CMK (cell line): ENCODE measurements around the gene PTPN9.
"Not testable (repeated sequence)": the region's sequence is repeated elsewhere in the genome, so short reads cannot be mapped to it uniquely, and the experiment has no call there.

Experiments
- DNase-seq: peaks from one replicate; pipeline ENCODE4 v3.0.0-alpha.2; 2010; ENCODE audit warnings: low read depth

The PTPN9 gene

DNA sequence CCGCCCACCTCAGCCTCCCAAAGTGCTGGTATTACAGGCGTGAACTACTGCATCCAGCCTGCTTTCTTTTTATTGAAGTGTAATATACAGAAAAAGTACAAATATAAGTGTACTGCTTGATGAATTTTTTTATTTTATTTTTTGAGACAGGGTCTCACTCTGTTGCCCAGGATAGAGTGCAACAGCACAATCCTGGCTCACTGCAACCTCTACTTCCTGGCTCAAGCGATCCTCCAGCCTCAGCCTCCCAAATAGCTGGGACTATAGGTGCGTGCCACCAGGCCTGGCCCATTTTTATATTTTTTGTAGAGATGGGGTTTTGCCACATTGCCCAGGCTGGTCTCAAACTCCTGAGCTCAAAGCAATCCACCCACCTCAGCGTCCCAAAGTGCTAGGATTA is 3.8 kb upstream of the PTPN9 start:
- not testable (repeated sequence) for DNase-seq

DNA sequence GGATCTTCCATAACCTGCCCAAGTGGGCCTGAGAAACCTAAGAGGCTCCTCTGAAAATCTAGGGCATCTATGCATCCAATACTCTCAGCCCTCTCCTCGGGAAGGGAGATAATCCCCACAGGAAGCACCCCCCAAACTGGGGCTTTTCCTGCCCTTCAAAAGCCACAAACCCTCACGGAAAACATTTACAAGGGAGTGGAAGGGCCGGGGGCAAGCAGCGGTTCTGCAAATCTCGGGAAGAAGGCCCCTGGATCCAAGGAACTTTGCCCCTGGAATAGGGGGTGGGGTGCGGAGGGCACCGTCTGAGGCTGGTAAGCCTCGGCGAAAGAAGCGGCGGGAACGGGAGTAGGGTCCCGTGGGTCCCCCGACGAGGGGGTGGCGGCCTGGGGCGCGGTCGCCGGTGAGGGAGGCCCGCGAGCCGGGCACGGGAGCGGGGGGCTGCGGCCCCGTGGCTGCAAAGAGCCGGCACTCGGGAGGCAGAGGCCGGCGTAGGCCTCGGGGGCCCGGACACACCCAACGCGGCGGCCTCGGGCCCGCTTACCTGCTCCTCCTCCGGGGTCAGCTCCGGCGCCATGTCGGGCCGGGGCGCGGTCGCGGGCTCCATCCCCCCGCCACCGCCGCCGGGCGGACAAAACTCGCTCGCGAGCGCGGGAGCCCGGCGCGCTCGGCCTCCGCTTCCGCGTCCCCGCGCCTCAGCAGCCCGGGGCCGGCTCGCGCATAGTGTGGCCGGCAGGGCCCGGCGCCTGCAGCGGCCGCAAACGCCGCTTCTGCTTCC is 755 bp downstream of the PTPN9 start:
- DNase-seq: peak; percentile 47

DNA sequence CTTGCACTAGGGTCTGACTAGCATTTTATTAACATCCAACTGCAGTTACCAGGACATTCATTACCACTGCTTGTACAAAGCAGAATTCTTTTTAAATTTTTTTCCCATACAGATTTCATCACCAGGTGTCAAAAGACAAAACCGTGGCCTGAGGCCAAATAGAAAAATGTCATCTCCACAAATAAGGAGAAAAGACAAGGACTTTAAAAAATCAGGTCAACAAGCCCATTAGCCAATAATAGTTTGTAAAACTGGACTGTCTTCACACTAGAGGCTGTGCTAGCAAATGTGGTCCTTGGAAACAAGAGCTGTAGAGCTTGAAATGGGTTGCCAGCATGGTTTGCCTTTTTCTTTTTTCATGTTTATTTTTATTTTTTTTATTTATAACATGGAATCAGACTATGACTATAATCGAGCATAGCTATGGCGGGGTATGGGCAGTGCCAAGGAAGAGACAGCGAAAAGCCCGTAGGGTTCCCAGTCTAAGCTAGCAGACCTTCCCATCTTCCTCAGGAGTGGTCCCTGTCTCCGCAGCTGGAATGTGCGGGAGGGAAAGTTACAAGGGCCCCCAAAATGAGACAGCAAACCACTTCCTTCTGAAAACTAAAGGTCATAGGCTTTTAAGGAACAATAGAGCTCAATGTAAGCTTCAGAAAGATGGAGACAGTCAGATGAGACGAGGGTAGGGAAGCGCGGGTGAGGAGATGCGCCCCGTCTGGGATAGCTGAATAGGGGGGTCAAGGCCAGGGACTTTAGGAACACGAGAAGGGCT is 1.5 kb downstream of the PTPN9 start:
- DNase-seq: no peak

DNA sequence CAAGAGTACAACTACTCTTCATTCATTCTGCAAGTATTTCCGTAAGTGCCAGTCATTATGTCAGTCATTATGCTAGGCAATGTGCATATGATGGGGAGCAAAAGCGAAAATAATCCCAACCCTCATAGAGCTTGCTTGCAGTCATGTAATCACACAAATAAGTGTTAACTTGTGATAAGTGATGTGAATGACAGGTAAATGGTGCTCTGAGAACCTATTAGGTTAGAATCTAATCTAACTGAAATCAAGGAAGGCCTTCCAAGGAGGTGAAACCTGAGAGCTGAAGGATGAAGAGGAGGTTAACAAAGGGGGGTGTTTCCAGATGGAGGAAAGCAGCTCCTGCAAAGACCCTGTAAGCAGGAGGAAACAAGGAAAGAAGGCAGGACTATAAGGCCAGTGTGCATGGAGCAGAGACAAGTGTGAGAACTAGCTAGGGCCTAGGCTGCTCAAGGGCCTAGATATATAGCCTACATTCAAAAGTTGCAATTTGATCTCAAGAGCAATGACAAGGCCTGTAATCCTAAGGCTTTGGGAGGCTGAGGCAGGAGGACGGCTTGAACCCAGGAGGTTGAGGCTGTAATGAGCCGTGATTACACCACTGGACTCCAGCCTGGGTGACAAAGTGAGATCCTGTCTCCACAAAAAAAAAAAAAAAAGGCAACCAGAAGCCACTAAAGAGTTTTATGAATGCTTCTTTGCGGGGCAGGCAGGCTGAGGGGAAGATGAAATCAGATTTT is 5.3 kb downstream of the PTPN9 start:
- DNase-seq: no peak

DNA sequence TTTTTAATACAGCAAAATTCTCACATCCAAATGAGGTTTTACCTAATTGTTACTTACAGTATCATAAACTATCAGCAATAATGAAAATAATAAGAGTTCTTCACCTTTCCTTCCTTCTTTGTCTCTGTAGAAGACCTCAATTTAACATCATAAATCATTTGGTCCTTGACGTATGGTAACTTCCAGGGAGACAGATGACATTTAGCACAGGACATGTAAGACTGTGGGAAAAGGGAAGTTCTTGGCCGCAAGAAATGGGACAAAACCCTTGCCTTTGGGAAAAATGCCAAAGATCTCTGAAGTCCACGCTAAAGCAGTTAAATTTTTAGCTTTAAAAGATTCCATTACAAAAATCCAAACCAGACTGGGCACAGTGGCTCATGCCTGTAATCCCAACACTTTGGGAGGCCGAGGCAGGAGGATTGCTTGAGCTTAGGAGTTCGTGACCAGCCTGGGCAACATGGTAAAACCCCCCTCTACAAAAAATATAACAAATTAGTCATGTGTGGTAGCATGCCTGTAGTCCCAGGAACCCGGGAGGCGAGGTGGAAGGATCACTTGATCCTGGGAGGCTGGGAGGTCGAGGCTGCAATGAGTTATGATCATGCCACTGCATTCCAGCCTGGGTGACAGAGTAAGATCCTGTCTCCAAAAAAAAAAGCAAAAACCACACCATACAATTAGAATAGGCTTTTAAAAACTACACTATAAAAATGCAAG is 8.8 kb downstream of the PTPN9 start:
- DNase-seq: no peak

GRCh38 chr15:75565062-75565970 is 13.8 kb downstream of the PTPN9 start:
- DNase-seq: no peak

DNA sequence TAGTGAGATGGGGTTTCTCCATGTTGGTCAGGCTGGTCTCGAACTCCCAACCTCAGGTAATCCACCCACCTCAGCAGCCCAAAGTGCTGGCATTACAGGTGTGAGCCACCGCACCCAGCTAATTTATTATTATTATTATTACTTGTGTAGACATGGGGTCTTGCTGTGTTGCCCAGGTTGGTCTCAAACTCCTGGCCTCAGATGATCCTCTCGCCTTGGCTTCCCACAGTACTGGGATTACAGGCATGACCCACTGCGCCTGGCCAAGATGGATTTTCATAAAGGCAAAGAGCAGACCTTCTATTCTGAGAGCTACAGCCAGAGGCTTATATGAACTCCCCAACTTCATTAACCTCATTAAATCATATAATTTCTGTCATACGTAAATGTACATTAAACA is 17.2 kb downstream of the PTPN9 start:
- no peak for DNase-seq

GRCh38 chr15:75559360-75559759 is 19.8 kb downstream of the PTPN9 start:
- not testable (repeated sequence) for DNase-seq

- DNase-seq: not testable (repeated sequence)
Observed at GRCh38 chr15:75558955-75559354, 20.2 kb downstream of the PTPN9 start.

DNA sequence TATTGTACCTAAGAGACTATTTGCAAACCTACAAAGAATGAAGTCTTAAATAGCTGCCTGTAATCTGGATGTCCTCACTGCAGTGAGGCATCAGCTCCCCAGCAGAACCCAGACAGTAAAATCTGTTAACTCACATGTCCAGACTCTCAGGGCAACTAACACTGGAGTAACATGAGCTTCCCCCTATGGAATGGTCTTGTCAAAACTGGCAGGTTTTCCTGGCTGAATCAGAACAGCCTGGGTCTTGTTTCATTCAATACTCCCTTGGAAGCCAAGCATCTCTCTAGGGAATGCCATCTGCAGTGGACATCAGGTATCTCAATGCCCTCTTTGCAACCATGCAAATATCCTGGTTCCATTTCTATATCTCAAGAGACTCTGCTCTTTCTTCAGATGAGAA is 24.4 kb downstream of the PTPN9 start:
- DNase-seq: no peak

DNA sequence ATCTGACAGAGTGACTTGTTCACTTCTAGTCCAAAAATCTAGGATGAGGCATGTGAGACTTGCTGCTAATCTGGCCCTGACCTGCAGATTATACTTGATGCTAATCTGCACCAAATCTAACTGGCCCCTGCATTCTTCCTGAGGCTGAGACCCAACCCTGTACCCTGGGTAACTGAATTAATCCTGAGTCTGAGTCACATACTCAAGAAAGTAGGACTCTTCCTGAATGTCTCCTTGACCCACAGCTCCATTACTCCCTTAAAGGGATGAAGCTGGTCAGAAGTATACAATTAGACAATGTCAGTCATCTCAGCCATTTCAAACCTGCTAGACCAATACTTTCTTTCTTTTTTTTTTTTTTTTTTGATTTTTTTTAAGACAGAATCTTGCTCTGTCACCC is 25.5 kb downstream of the PTPN9 start:
- DNase-seq: no peak

DNA sequence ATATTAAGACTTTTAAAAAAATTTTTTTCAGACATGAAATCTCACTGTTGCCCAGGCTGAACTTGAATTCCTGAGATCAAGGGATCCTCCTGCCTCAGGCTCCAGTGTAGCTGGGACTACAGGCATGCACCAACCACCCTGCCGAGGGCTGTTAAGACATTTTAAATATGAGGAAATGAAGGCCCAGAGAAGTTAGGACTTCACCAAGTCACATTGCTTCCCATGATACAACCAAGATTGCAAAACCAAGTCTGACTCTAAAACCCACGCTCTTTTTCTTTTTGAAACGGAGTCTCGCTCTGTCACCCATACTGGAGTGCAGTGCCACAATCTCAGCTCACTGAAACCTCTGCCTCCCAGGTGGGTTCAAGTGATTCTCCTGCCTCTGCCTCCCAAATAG is 28.0 kb downstream of the PTPN9 start:
- DNase-seq: no peak

- no peak for DNase-seq
Observed at GRCh38 chr15:75545064-75545463, 34.1 kb downstream of the PTPN9 start.

GRCh38 chr15:75544359-75544758 is 34.8 kb downstream of the PTPN9 start:
- DNase-seq: no peak

GRCh38 chr15:75542949-75543545 is 36.1 kb downstream of the PTPN9 start:
- DNase-seq: not testable (repeated sequence)

DNA sequence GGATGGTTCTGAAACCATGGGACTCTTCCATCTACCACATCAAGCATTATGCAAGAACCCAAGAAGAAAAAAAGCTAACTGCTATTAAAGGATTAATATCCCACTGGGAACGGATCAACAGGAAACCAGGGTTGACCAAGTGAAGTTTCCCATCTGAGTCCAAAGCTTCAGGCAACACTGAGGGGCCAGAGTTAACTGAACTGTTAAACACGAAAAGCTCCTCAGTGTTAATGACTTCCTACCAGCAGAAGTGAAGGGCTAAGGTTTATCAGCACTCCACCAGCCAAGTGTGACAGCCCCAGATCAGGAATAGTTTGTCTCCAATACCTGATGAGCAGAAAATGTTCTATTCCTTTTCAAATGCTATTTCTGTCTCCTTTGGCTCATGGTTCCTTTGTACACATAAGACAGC is 36.7 kb downstream of the PTPN9 start:
- DNase-seq: no peak

DNA sequence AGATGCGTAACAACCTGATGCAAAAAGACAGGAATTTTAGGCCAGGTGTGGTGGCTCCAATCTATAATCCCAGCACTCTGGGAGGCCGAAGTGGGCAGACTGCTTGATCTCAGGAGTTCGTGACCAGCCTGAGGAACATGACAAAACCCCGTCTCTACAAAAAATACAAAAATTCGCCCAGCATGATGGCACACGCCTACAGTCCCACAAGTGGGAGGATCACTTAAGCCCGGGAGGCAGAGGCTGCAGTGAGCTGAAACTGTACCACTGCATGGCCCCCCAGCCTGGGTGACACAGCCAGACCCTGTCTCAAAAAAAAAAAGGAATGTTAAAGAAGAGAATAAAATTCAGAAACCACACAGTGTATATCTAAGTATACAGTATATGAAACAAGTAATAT is 40.7 kb downstream of the PTPN9 start:
- DNase-seq: no peak

DNA sequence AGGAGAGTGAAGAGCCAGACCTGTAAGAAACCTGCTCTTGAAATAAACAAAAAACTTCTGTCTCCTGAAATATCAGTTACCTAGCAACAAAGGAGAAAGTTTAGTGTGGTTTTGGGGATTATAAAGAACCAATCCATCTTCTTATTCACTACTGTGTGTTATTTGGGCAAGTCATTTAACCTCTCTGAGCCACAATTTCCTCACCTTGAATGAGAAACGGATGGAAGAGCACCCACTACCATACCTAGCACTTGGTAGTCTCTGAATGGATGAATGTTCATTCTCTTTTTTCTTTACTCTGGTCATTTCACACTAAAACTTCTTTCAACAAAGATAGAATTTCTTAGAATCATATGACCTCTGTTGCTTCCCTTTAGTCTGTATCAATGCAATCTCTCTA is 45.2 kb downstream of the PTPN9 start:
- no peak for DNase-seq

- DNase-seq: peak; percentile 31
Observed at GRCh38 chr15:75532413-75533250, 46.5 kb downstream of the PTPN9 start.

- no peak for DNase-seq
Observed at GRCh38 chr15:75531041-75531450, 48.1 kb downstream of the PTPN9 start.
